Activated naive CD8-positive, alpha-beta T cell treated with anti-CD3 and anti-CD28 coated beads for 36 hours (primary cell): ENCODE results near the gene TUSC2. TPM values are rescaled to one million over a fixed set of nuclear protein-coding genes. Genes with fewer than 3 reads are reported as not detected.
A peak's percentile ranks its signal among the peaks of the same experiment; 100 is the strongest.

ENCODE experiments used
- DNase-seq: peaks from one replicate; pipeline ENCODE4 v3.0.0; 2021
- H3K27ac Mint-ChIP-seq: one replicate; pipeline ENCODE4 v1.8.0; 2022; ENCODE audit warnings: mild to moderate bottlenecking, moderate library complexity, mixed read lengths
- H3K27me3 Mint-ChIP-seq: one replicate; pipeline ENCODE4 v1.8.0; 2022; ENCODE audit warnings: mild to moderate bottlenecking, mixed read lengths
- H3K36me3 Mint-ChIP-seq: one replicate; pipeline ENCODE4 v1.8.0; 2021; ENCODE audit warnings: mild to moderate bottlenecking, mixed read lengths
- H3K4me1 Mint-ChIP-seq: one replicate; pipeline ENCODE4 v1.8.0; 2021; ENCODE audit warnings: mixed read lengths
- H3K4me3 Mint-ChIP-seq: one replicate; pipeline ENCODE4 v1.8.0; 2022; ENCODE audit warnings: mild to moderate bottlenecking, moderate library complexity, mixed read lengths
- H3K9me3 Mint-ChIP-seq: one replicate; pipeline ENCODE4 v1.8.0; 2022; ENCODE audit warnings: mixed read lengths
- total RNA-seq, 2 experiments: library from RNA; stranded (reverse); gene quantifications; one replicate each; pipeline ENCODE4 v1.2.3, GENCODE V29; 2021

Gene TUSC2
- total RNA-seq, 2 experiments from 2014 or later, result 26.8 to 29.1 TPM

DNA sequence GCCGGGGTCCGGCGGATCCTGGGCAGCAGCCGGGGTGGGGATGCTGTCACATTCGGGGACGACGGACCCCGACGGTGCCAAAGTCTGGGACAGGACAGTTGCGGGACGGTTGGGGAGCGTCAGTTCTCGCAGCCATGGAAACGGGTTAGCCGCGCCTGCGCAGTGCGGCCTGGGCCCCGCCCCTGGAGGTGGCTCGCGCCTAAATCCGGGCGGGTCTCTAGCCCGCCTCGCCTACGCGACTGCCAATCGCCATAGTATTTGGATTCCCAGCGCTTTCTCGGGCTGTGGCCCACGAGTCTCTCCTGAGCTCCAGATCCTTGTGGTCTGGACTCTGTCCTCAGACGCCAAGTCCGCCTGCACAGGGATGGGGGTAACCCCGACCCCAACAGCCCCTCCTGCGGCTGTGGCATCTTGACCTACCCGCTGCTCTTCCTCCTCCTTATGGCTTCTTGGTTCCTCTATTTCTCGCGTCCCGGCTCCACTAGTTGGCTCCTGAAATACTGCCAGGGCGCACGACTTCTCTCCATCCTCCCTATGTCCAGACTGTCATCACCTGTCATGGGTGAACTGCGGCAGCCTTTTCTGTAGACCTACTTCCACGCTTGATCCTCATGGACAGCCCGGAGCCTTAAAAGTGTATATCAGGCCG is 17.7 kb upstream of the TUSC2 start, which contains the start of gene ZMYND10:
Gene ZMYND10, minus strand, starts transcription at position 147 of the 649 bp plus-strand sequence. CDS start 153 bp downstream, outside the sequence.
- Mint-ChIP-seq H3K27me3 (no peaks in the 10 kb centered on the region), H3K27ac (no peak within 1 kb of the TSS), H3K4me3 (peak within 1 kb of the TSS; percentile 66), H3K4me1 (peaks cover 41% of the 10 kb centered on the region), H3K36me3 (peaks cover 9% of the 10 kb centered on the region), H3K9me3 (no peaks in the 10 kb centered on the region)
- peak; percentile 83 for DNase-seq

DNA sequence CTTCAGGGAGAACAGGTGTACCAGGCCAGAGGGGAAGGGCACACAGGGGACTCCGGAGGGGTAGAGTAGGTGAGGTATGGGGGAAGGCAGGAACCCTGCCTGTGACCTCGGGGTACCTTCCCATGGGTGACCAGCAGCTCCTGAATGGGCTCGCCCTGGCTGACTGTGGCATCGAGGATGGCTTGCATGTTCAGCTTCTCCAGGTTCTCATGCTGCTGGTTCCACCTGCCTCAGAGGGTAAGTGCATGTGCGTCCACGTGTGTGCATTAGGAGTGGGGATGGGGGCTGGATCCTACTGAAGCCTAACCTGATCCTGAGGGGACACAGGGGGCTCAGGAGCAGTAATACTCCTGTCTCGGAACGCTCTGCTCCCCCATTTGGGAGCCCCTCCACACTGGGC is 17.0 kb upstream of the TUSC2 start:
- no peak for DNase-seq
- peaks cover 36% of the 10 kb centered on the region for H3K4me1 Mint-ChIP-seq
- H3K9me3 Mint-ChIP-seq, result no peaks in the 10 kb centered on the region
- peaks cover 11% of the 10 kb centered on the region for H3K36me3 Mint-ChIP-seq
- no peak overlapping the region for H3K27ac Mint-ChIP-seq
- H3K27me3 Mint-ChIP-seq, result no peaks in the 10 kb centered on the region
- H3K4me3 Mint-ChIP-seq, result peak overlapping the region; percentile 25

DNA sequence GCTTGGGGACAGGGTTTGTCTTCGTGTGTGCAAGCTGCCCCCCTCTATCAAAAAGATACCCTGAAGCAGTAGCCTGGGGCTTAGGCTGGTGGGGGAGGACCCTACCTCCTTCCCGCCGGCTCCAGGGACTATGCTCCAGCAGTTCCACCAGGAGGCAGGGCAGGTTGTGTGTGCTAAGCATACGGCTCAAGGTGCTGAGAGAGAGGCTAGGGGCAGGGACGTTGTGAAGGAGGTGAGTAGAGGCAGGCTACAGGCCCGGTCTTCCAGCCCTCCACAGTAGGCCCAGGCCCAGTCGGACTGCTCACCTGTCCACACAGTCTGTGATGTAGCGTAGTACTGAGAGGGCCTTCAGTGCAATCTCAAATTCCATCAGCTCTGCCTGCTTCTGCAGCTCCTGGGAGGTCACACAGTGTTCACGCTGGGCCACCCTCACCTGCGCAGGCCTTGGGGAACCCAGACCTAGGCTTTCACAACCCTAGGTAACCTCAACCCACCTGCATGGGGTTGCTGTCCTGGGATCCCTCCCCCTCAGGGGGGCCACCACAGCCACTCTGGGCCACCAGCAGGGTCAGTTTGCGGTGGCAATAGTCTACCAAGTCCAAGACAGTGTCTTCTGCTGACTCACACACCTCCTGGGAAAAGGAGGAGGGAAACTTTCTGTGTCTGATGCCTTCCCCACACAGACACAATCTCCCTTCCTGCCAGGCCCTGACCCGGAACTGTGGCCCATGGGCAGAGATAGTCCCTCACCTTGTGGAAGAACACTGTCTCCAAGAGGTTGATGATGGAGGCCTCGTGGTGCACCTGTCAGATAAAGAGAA is 15.0 kb upstream of the TUSC2 start:
- no peak overlapping the region for H3K4me3 Mint-ChIP-seq
- no peak overlapping the region for H3K27ac Mint-ChIP-seq
- DNase-seq, result no peak
- no peaks in the 10 kb centered on the region for H3K27me3 Mint-ChIP-seq
- H3K4me1 Mint-ChIP-seq, result peaks cover 32% of the 10 kb centered on the region
- no peaks in the 10 kb centered on the region for H3K9me3 Mint-ChIP-seq
- H3K36me3 Mint-ChIP-seq, result peaks cover 24% of the 10 kb centered on the region

DNA sequence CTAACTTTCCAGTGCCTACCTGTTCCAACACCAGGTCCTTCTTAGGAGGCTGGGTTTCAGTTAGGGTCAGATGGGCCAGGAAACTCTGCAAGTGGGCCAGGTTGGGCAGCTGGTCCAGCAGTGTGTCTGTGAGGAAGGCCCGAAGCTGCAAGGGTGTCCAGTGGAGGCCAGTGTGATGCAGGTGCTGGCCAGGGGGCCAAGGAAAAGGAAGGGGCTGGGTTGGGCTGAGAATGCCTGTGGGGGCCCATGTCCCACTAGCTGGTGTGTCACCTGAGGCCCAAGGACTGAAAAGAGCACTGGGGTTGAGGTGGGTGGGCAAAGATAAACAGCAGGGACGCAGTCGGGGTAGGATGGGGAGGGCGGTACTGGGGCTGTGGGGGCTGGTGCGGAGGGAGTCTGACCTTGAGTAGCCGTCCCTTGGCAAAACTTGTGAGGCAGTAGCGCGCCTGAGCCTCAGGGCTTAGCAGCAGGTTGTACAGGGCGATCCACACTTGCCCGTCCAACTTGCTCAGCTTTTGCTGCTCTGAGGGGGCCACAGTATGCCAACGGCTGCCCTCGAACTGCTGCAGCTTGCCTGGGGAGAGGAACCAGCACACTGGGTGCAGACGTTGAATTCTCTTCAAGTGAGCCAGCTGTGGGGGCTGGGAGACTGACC is 14.1 kb upstream of the TUSC2 start:
- H3K27ac Mint-ChIP-seq, result peak overlapping the region; percentile 42

DNA sequence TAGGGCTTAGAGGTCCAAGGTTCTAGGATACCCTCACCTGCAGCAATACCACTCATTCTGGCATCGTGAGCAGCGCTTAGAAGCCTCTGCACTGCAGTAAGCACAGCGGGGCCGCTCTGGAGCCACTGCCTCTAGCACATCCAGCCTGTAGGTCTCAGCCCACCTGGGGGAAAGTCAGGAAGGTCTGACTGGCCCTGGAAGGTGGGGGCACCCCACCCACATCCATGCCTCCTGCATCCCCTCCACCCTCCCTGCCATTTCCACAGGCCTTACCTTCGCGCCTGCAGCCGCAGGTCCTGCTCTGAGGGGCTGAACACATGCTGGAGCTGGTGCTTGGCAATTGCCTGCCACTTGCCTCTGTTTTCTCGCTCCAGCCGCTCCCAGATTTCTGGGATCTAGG is 13.5 kb upstream of the TUSC2 start:
- H3K9me3 Mint-ChIP-seq, result no peaks in the 10 kb centered on the region
- H3K36me3 Mint-ChIP-seq, result peaks cover 32% of the 10 kb centered on the region
- peak overlapping the region; percentile 97 for H3K4me3 Mint-ChIP-seq
- peak overlapping the region; percentile 90 for H3K27ac Mint-ChIP-seq
- H3K27me3 Mint-ChIP-seq, result no peaks in the 10 kb centered on the region
- DNase-seq, result no peak
- peaks cover 26% of the 10 kb centered on the region for H3K4me1 Mint-ChIP-seq

More for the DNA sequence above, 14.1 kb upstream of the TUSC2 start:
- DNase-seq, result no peak
- no peaks in the 10 kb centered on the region for H3K27me3 Mint-ChIP-seq
- peaks cover 28% of the 10 kb centered on the region for H3K36me3 Mint-ChIP-seq
- peak overlapping the region; percentile 97 for H3K4me3 Mint-ChIP-seq
- peaks cover 28% of the 10 kb centered on the region for H3K4me1 Mint-ChIP-seq
- no peaks in the 10 kb centered on the region for H3K9me3 Mint-ChIP-seq

DNA sequence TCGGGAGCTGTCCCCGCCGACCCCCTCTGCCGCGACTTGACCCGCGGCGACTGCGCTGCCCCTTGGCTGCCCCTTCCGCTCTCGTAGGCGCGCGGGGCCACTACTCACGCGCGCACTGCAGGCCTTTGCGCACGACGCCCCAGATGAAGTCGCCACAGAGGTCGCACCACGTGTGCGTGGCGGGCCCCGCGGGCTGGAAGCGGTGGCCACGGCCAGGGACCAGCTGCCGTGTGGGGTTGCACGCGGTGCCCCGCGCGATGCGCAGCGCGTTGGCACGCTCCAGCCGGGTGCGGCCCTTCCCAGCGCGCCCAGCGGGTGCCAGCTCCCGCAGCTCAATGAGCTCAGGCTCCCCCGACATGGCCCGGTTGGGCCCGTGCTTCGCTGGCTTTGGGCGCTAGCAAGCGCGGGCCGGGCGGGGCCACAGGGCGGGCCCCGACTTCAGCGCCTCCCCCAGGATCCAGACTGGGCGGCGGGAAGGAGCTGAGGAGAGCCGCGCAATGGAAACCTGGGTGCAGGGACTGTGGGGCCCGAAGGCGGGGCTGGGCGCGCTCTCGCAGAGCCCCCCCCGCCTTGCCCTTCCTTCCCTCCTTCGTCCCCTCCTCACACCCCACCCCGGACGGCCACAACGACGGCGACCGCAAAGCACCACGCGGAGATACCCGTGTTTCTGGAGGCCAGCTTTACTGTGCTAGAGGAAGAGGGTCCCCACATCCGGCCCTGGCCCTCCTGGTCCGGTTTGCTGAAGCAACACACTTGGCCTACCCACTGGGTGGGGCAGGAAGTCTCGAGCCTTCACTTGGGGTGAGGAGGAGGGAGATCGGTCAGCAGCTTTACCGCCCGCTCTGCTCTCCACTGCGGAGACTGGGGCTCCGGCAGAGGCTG is 12.7 kb upstream of the TUSC2 start, which contains the start of gene RASSF1:
Gene RASSF1, minus strand, starts transcription at position 389 of the 882 bp plus-strand sequence. Its CDS starts 31 bp downstream, at position 358.
- Mint-ChIP-seq H3K9me3 (no peaks in the 10 kb centered on the region), H3K4me1 (peaks cover 26% of the 10 kb centered on the region), H3K36me3 (peaks cover 40% of the 10 kb centered on the region), H3K4me3 (peak within 1 kb of the TSS; percentile 97), H3K27ac (peak within 1 kb of the TSS; percentile 98), H3K27me3 (no peaks in the 10 kb centered on the region)
- peak; percentile 86 for DNase-seq

DNA sequence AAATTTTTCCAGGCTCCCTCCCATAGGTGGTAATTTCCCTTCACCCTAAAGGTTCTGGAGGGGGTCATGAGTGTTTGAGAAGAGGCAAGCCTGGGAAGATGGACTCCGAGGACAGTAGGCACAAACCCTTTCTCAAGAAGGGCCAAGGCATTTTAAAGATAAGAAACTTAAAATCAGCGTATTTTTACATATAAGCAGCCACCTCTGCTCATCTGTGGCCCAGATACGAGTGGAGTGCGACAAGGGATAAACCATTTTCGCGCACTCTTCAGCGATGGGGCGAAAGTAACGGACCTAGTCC is 12.1 kb upstream of the TUSC2 start:
- peaks cover 32% of the 10 kb centered on the region for H3K4me1 Mint-ChIP-seq
- no peak for DNase-seq
- peak overlapping the region; percentile 98 for H3K27ac Mint-ChIP-seq
- H3K36me3 Mint-ChIP-seq, result peaks cover 46% of the 10 kb centered on the region
- H3K4me3 Mint-ChIP-seq, result peak overlapping the region; percentile 97
- no peaks in the 10 kb centered on the region for H3K27me3 Mint-ChIP-seq
- H3K9me3 Mint-ChIP-seq, result no peaks in the 10 kb centered on the region

DNA sequence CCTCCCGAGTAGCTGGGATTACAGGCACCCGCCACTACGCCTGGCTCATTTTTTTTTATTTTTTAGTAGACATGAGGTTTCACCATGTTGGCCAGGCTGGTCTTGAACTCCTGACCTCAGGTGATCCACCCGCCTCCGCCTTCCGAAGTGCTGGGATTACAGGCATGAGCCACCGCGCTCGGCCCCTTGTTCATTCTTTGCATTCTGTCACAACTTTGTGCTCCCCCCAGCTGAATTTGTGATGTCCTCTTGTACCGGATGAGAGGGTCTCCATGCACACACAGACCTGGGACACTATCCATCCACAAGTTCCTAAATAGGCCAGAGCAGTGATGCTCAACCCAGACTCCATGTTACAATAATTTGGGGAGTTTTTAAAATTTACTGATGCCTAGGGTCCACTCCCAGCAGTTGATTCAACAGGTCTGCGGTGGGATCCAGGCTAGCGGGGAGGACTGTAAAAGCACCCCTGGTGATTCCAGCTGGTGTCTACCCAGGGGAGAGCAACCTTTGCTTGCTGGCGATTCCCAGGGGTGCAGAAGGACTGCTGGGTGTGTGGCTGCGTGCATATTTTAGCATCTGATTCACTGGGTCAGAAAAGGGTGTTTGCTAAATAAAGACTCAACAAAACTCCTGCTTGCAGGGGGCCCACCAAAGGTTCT is 11.6 kb upstream of the TUSC2 start:
- Mint-ChIP-seq H3K27me3 (no peaks in the 10 kb centered on the region), H3K36me3 (peaks cover 47% of the 10 kb centered on the region), H3K27ac (peak overlapping the region; percentile 98), H3K4me1 (peaks cover 32% of the 10 kb centered on the region), H3K4me3 (peak overlapping the region; percentile 97), H3K9me3 (no peaks in the 10 kb centered on the region)
- DNase-seq, result no peak

DNA sequence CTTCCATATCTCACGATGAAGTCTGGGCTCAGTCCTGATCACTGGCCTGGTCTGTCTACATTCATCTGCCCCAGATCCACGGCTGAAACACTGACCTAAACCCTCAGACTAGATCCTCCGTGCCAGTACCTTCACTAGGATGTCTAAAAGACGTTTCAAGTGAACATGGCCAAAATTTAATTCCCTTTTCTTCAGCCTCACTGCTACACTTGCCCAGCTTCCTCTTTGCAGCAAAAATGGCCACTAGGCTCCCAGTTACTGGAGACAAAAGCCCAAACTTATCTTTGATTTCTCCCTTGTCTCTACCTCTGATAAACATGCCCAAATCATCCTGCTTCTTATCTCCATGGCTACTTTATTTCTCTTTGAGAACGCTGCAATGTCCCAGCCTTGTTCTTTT is 10.9 kb upstream of the TUSC2 start:
- Mint-ChIP-seq H3K9me3 (no peaks in the 10 kb centered on the region), H3K36me3 (peaks cover 53% of the 10 kb centered on the region), H3K4me3 (peak overlapping the region; percentile 97), H3K27ac (peak overlapping the region; percentile 98), H3K4me1 (peaks cover 37% of the 10 kb centered on the region), H3K27me3 (no peaks in the 10 kb centered on the region)
- DNase-seq, result no peak

DNA sequence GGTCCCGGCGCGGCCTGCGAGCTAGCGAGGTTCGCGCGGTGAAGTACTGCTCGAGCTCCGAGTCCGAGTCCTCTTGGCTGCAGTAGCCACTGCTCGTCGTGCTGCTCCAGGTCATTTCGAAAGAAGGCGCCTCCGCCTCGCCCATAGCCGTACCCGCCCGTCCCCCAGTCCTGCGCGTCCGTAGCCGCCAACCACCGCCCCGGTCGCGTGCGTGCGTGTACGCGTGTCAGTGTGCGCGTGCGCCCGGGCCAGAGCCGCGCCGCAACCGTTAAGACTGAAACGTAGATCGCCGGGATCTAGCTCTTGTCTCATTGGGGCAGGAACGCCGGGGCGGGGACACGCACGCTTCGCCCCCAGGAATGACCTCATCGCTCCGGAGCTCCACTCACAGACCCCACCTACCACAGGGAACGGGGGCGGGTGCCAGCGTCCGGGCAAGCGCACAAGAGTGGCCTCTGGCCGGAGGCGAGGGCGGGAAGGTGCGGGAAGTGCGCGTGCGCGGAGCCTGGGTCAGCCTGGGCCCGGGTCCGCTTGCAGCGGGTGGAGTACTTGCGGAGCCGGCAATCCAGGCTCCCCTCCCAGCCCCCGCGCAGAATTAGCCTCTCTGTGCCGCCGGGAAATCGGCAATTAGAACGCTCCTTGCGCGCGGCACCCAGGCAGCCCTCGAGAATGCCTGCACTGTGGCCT is 9.3 kb upstream of the TUSC2 start:
- Mint-ChIP-seq H3K27me3 (no peaks in the 10 kb centered on the region), H3K36me3 (peaks cover 62% of the 10 kb centered on the region), H3K4me1 (peaks cover 47% of the 10 kb centered on the region)

DNA sequence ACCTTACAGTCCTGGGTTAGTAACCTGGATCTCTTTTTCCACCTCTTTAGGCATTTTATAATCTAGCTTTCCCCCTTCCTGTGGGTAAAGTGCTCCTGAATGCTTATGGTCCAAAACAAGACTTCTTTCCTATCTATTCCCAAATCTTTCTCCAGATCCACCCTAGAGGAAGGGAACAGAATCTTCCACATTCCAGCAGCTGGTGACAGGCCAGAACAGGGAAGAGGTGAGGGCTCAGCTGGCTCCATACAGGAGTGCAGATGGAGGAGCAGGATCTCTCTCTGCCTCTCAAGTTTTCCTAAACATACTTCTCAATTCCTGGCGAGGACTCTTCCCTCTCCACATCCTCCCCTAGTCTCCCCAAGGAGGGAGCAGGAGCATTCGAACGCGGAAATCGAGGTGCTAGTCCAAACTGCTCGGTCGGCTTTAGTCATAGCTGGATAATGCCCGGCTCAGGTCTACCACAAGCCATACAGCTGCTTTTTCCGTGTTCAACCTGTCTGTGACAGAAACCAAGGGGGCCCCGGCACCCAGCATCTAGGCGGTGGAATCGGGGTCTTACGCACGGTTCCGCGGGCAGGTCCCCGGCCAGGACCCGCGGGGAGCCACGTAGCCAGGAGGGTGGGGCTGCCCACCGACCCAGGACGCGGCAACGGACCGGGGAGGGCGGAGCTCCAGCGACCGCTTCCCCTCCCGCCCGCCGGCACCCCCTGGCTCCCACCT is 8.6 kb upstream of the TUSC2 start:
- Mint-ChIP-seq H3K27me3 (no peaks in the 10 kb centered on the region), H3K9me3 (no peaks in the 10 kb centered on the region), H3K36me3 (peaks cover 66% of the 10 kb centered on the region), H3K27ac (peak overlapping the region; percentile 98), H3K4me1 (peaks cover 49% of the 10 kb centered on the region), H3K4me3 (peak overlapping the region; percentile 97)
- no peak for DNase-seq

More for the DNA sequence above, 9.3 kb upstream of the TUSC2 start:
- peak; percentile 98 for DNase-seq
- H3K9me3 Mint-ChIP-seq, result no peaks in the 10 kb centered on the region
- peak overlapping the region; percentile 97 for H3K4me3 Mint-ChIP-seq
- H3K27ac Mint-ChIP-seq, result peak overlapping the region; percentile 98

DNA sequence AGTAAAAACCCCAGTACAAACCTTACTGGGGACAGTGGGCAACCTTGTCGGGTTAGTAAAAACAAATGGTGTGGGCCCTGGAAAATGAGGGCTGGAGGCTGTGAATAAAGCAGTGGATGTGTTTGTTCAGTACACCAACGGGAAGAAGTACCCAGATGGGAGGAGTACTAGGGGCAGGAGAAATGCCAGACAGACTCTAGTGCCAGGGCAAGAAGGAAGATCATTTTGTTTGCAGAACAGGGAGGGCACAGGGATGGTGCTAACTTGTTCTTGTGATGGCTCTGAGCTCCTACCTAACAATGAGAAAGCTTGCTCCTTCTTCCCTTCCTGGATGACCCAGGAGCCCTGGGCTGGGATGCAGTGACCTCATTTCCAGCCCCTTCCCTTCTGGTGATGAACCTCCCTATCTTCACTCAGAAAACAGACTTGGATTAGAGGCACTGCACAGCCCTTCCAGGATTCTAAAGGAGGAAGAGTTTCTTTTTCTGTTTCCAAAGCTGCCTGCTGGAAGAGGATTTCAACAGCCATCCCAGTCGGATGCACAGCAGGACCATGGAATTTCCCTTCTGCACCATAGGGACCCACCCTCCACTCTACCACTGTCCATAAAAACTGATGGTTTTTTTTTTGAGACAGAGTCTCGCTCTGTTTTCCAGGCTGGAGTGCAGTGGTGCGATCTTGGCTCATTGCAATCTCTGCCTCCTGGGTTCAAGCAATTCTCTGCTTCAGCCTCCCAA is 6.5 kb upstream of the TUSC2 start:
- H3K9me3 Mint-ChIP-seq, result no peaks in the 10 kb centered on the region
- peak overlapping the region; percentile 88 for H3K27ac Mint-ChIP-seq
- peak overlapping the region; percentile 97 for H3K4me3 Mint-ChIP-seq
- peaks cover 41% of the 10 kb centered on the region for H3K4me1 Mint-ChIP-seq
- H3K27me3 Mint-ChIP-seq, result no peaks in the 10 kb centered on the region
- H3K36me3 Mint-ChIP-seq, result peaks cover 59% of the 10 kb centered on the region
- no peak for DNase-seq
